H1 (cell line): Measurements from ENCODE around the gene MEIOB. TPM values are rescaled to one million over a fixed set of nuclear protein-coding genes. Genes with fewer than 3 reads are reported as not detected.

Experiments
- CTCF ChIA-PET: fragments of 300-600 bp; sonication (Branson Sonifier 250); formaldehyde crosslinking; loops from one replicate; lab custom pipeline; 2021; ENCODE audit not compliant: partially characterized antibody; lab: Charles Lee
- POLR2A ChIA-PET: fragments of 300-600 bp; sonication (Branson Sonifier 250); formaldehyde crosslinking; loops from one replicate; lab custom pipeline; 2021; ENCODE audit warnings: inconsistent platforms; ENCODE audit not compliant: partially characterized antibody; lab: Charles Lee
- DNase-seq, 2 experiments: peaks; one replicate each; pipeline versions ENCODE4 v3.0.0 to v3.0.0-alpha.2; 2010 to 2022; ENCODE audit warnings: low spot score in 2 of 2, low read depth in 1 of 2, mixed read lengths in 1 of 2
- FAIRE-seq: peaks from 2 replicates; lab custom pipeline; 2011; peaks lifted over from hg19 to GRCh38; lab: Jason Lieb, UNC
- H2AFZ ChIP-seq: 2 replicates; pipeline ENCODE4 v1.8.1; 2012; ENCODE audit warnings: low read length, inconsistent platforms
- H2AK5ac ChIP-seq: 2 replicates; pipeline ENCODE4 v1.6.1; 2013; ENCODE audit warnings: low read depth, low read length
- H2BK120ac ChIP-seq: replicated peaks from 2 replicates; pipeline ENCODE3; 2013; ENCODE audit warnings: low read depth, low read length, inconsistent platforms
- H2BK12ac ChIP-seq: 2 replicates; pipeline ENCODE4 v1.6.1; 2013; ENCODE audit warnings: low read depth, low read length
- H2BK15ac ChIP-seq: 2 replicates; pipeline ENCODE4 v1.6.1; 2013; ENCODE audit warnings: low read length
- H2BK20ac ChIP-seq: 2 replicates; pipeline ENCODE4 v1.6.1; 2013; ENCODE audit warnings: low read length
- H2BK5ac ChIP-seq: 2 replicates; pipeline ENCODE4 v1.6.1; 2013; ENCODE audit warnings: low read depth, low read length
- H3K14ac ChIP-seq: 2 replicates; pipeline ENCODE4 v1.6.1; 2013; ENCODE audit warnings: inconsistent platforms; ENCODE audit not compliant: insufficient read length
- H3K18ac ChIP-seq: 2 replicates; pipeline ENCODE4 v1.6.1; 2013; ENCODE audit warnings: low read length; ENCODE audit errors: extremely low read depth
- H3K23ac ChIP-seq: 2 replicates; pipeline ENCODE4 v1.6.1; 2013; ENCODE audit warnings: inconsistent platforms; ENCODE audit not compliant: insufficient read length
- H3K23me2 ChIP-seq: 2 replicates; pipeline ENCODE4 v1.6.1; 2013; ENCODE audit warnings: low read depth, low read length
- H3K27ac ChIP-seq: 2 replicates; pipeline ENCODE4 v1.6.1; 2011; ENCODE audit warnings: low read depth, low read length, inconsistent platforms
- H3K27me3 ChIP-seq, 4 experiments: replicated peaks in 1 of 4; 1 replicate in 1 of 4; 2 replicates in 3 of 4; pipeline versions ENCODE4 v1.6.1 to v1.8.1; 2011 to 2013; ENCODE audit warnings: low read length in 3 of 4, mild to moderate bottlenecking in 3 of 4, inconsistent platforms in 2 of 4, mixed read lengths in 2 of 4, moderate library complexity in 1 of 4; ENCODE audit not compliant: control insufficient read depth in 3 of 4, insufficient read depth in 3 of 4; ENCODE audit errors: extremely low read depth in 1 of 4
- H3K36me3 ChIP-seq, 4 experiments: 2 replicates each; pipeline versions ENCODE4 v1.6.1 to v1.8.1; 2011 to 2013; ENCODE audit warnings: mild to moderate bottlenecking in 4 of 4, low read length in 3 of 4, moderate library complexity in 2 of 4, control low read depth in 1 of 4, inconsistent platforms in 1 of 4; ENCODE audit not compliant: insufficient read depth in 4 of 4, control insufficient read depth in 2 of 4
- H3K4ac ChIP-seq: replicated peaks from 2 replicates; pipeline ENCODE3; 2013; ENCODE audit warnings: low read length, low read depth, mixed read lengths, inconsistent platforms; ENCODE audit not compliant: insufficient read length
- H3K4me1 ChIP-seq, 4 experiments: replicated peaks in 1 of 4; 1 replicate in 1 of 4; 2 replicates in 3 of 4; pipeline versions ENCODE4 v1.6.1 to v1.8.1; 2011 to 2013; ENCODE audit warnings: low read length in 3 of 4, inconsistent platforms in 2 of 4, mixed read lengths in 1 of 4; ENCODE audit not compliant: insufficient read depth in 4 of 4, control insufficient read depth in 3 of 4
- H3K4me2 ChIP-seq, 2 experiments: 2 replicates each; pipeline versions ENCODE4 v1.6.1 to v1.8.1; 2011 to 2013; ENCODE audit warnings: low read depth in 2 of 2, low read length in 2 of 2, control low read depth in 1 of 2, inconsistent platforms in 1 of 2, mild to moderate bottlenecking in 1 of 2; ENCODE audit not compliant: insufficient read depth in 1 of 2
- H3K4me3 ChIP-seq, 4 experiments: fragments of 200-600, 300-600 bp in 1 of 4; sonication (generic), shearing (Covaris generic), sonication (Bioruptor Twin) in 1 of 4; 2 replicates each; pipeline versions ENCODE4 v1.5.1 to v1.8.1; 2011 to 2016; ENCODE audit warnings: low read length in 4 of 4, low read depth in 3 of 4, control low read depth in 2 of 4, inconsistent platforms in 2 of 4, mild to moderate bottlenecking in 2 of 4, mixed read lengths in 1 of 4, moderate library complexity in 1 of 4; ENCODE audit not compliant: insufficient read depth in 2 of 4; ENCODE audit errors: extremely low read depth in 1 of 4
- H3K56ac ChIP-seq: replicated peaks from 2 replicates; pipeline ENCODE3; 2013; ENCODE audit warnings: low read depth, mild to moderate bottlenecking, mixed read lengths, low read length, inconsistent platforms; ENCODE audit not compliant: insufficient read length
- H3K79me1 ChIP-seq: 2 replicates; pipeline ENCODE4 v1.6.1; 2013; ENCODE audit warnings: low read depth, low read length, control low read depth
- H3K79me2 ChIP-seq, 2 experiments: 2 replicates each; pipeline versions ENCODE4 v1.6.1 to v1.8.1; 2012 to 2013; ENCODE audit warnings: low read length in 2 of 2, mild to moderate bottlenecking in 2 of 2, inconsistent platforms in 1 of 2; ENCODE audit not compliant: insufficient read depth in 2 of 2, control insufficient read depth in 1 of 2
- H3K9ac ChIP-seq, 4 experiments: replicated peaks in 1 of 4; 1 replicate in 1 of 4; 2 replicates in 3 of 4; pipeline versions ENCODE4 v1.6.1 to v1.8.1; 2011 to 2013; ENCODE audit warnings: low read depth in 3 of 4, low read length in 3 of 4, control low read depth in 2 of 4, mild to moderate bottlenecking in 2 of 4, moderate library complexity in 2 of 4, inconsistent platforms in 1 of 4; ENCODE audit errors: extremely low read depth in 1 of 4
- H3K9me3 ChIP-seq, 2 experiments: 2 replicates each; pipeline versions ENCODE4 v1.6.1 to v1.8.1; 2012 to 2013; ENCODE audit warnings: mild to moderate bottlenecking in 2 of 2, moderate library complexity in 2 of 2, control low read depth in 1 of 2, inconsistent platforms in 1 of 2, low read depth in 1 of 2, low read length in 1 of 2, mixed read lengths in 1 of 2; ENCODE audit not compliant: insufficient read depth in 2 of 2
- H4K20me1 ChIP-seq, 2 experiments: replicated peaks in 1 of 2; 2 replicates each; pipeline versions ENCODE3 to v1.8.1; 2011 to 2013; ENCODE audit warnings: inconsistent platforms in 2 of 2, low read length in 2 of 2, mild to moderate bottlenecking in 1 of 2; ENCODE audit not compliant: insufficient read depth in 2 of 2, control insufficient read depth in 1 of 2
- H4K5ac ChIP-seq: 2 replicates; pipeline ENCODE4 v1.6.1; 2013; ENCODE audit warnings: low read length, low read depth, mixed read lengths, inconsistent platforms; ENCODE audit not compliant: insufficient read length
- H4K8ac ChIP-seq: 2 replicates; pipeline ENCODE4 v1.8.0; 2013; ENCODE audit warnings: mild to moderate bottlenecking, moderate library complexity, low read length, inconsistent platforms; ENCODE audit not compliant: insufficient read depth; ENCODE audit errors: extremely low read depth
- H4K91ac ChIP-seq: replicated peaks from 2 replicates; pipeline ENCODE3; 2013; ENCODE audit warnings: low read length, mixed read lengths, inconsistent platforms; ENCODE audit not compliant: insufficient read length
- ATF2 ChIP-seq: IDR thresholded peaks from 2 replicates; pipeline ENCODE4 v1.6.1; 2012; ENCODE audit warnings: low read length, inconsistent platforms
- EP300 ChIP-seq, 2 experiments: IDR thresholded peaks; 1 replicate in 1 of 2; 2 replicates in 1 of 2; pipeline ENCODE4 v1.6.1; 2011 to 2012; ENCODE audit warnings: low read depth in 2 of 2, low read length in 2 of 2, mild to moderate bottlenecking in 2 of 2, borderline replicate concordance in 1 of 2, inconsistent platforms in 1 of 2, moderate library complexity in 1 of 2
- GTF2F1 ChIP-seq: IDR thresholded peaks from 2 replicates; pipeline ENCODE4 v1.6.1; 2012; ENCODE audit warnings: low read depth, low read length, improper control_type of control experiment, borderline replicate concordance
- MAX ChIP-seq: IDR thresholded peaks from 2 replicates; pipeline ENCODE4 v1.6.1; 2012; ENCODE audit warnings: inconsistent platforms
- NANOG ChIP-seq: IDR thresholded peaks from 2 replicates; pipeline ENCODE4 v1.6.1; 2011; ENCODE audit warnings: low read length, low read depth, mild to moderate bottlenecking, inconsistent platforms; ENCODE audit not compliant: insufficient read depth, poor library complexity, severe bottlenecking
- POU5F1 ChIP-seq: IDR thresholded peaks from 2 replicates; pipeline ENCODE4 v1.6.1; 2011; ENCODE audit warnings: low read depth, mild to moderate bottlenecking, low read length, moderate library complexity
- SIN3A ChIP-seq, 2 experiments: IDR thresholded peaks in 1 of 2; conservative IDR thresholded peaks in 1 of 2; 2 replicates each; pipeline ENCODE4 v1.6.1; 2011 to 2012; ENCODE audit warnings: low read length in 2 of 2, improper control_type of control experiment in 1 of 2, low read depth in 1 of 2, mild to moderate bottlenecking in 1 of 2
- SP1 ChIP-seq: IDR thresholded peaks from 2 replicates; pipeline ENCODE4 v1.6.1; 2011; ENCODE audit warnings: low read depth, low read length
- SP2 ChIP-seq: IDR thresholded peaks from 2 replicates; pipeline ENCODE4 v1.6.1; 2012; ENCODE audit warnings: mild to moderate bottlenecking, low read length, inconsistent platforms
- SUZ12 ChIP-seq: fragments of 200-600 bp; sonication (generic); IDR thresholded peaks from 2 replicates; pipeline ENCODE4 v1.6.1; 2012; ENCODE audit warnings: mild to moderate bottlenecking, inconsistent platforms, low read length, moderate library complexity, mixed read lengths
- TAF7 ChIP-seq: optimal IDR thresholded peaks from 2 replicates; pipeline ENCODE3; 2011; ENCODE audit warnings: low read depth, mild to moderate bottlenecking, inconsistent platforms, low read length, moderate library complexity, borderline replicate concordance
- WGBS, 2 experiments: shearing (Covaris generic) in 1 of 2; methylation state at CpG; one replicate each; pipeline versions ENCODE4 v1.1.6 to v1.1.7; 2013 to 2015; ENCODE audit warnings: low lambda C conversion rate in 2 of 2, mixed read lengths in 2 of 2, inconsistent platforms in 1 of 2, low coverage in 1 of 2, missing lambda C conversion rate in 1 of 2; ENCODE audit not compliant: insufficient replicate concordance in 2 of 2, insufficient coverage in 1 of 2, insufficient read length in 1 of 2; ENCODE audit errors: extremely low coverage in 1 of 2, missing lambda C conversion rate in 1 of 2; 5-methylcytosine and 5-hydroxymethylcytosine counted together
- polyA plus RNA-seq, 7 experiments: library from polyadenylated mRNA; depleted of rRNA in 3 of 7; stranded (reverse) in 5 of 7; unstranded in 2 of 7; fragments of >200 nt in 5 of 7; fragments of 200-250 nt in 2 of 7; gene quantifications; 1 replicate in 5 of 7; 2 replicates in 1 of 7; 4 replicates in 1 of 7; pipeline versions ENCODE4 v1.2.1 to v1.2.3, GENCODE V29; 2011 to 2013; ENCODE audit warnings: missing spikeins in 2 of 7, mixed read lengths in 2 of 7
- total RNA-seq: library from RNA; stranded (reverse); fragmentation: NEBNext Ultra II Directional; extraction: Animal tissue kit (Norgen Biotek cat#: 25700); gene quantifications from 2 replicates; pipeline ENCODE4 v1.2.1, GENCODE V29; 2021

The MEIOB gene
- total and polyA plus RNA-seq, 2 of the 8 experiments (the other 6 are each of a cell fraction or from before 2014, with no cell fraction given), result 0.63 to 1.1 TPM

GRCh38 chr16:1788708-1789100 lies 83.3 kb downstream of the MEIOB start:
- POLR2A ChIA-PET, result interaction anchor here (1.3 to 4.0 kb wide), 5 partner anchors 9 to 32 kb away, joined by 3 to 15 read pairs (median 4); partner anchors contain the start of genes EME2 and MRPS34
- TF ChIP-seq SP2 (no peak), NANOG (no peak), MAX (no peak), POU5F1 (no peak), EP300 (IDR thresholded peaks at IDR 0.05; ENCODE audit: borderline replicate concordance in 1 of 2, low read depth in 2 of 2, low read length in 2 of 2) (no peak), SUZ12 (no peak), ATF2 (no peak), TAF7 (no peak), SP1 (no peak), GTF2F1 (no peak), SIN3A (conservative IDR thresholded peaks at IDR 0.05 in 1 of 2, IDR thresholded peaks at IDR 0.05 in 1 of 2; ENCODE audit: low read depth in 1 of 2, low read length in 2 of 2) (no peak)

More at GRCh38 chr16:1788708-1789100, 83.3 kb downstream of the MEIOB start:
- H3K14ac ChIP-seq, result no peak overlapping the region
- no peak overlapping the region for H3K9ac ChIP-seq
- no peak overlapping the region for H2AFZ ChIP-seq
- H3K4ac ChIP-seq, result no peak overlapping the region
- DNase-seq (no peak), FAIRE-seq (no peak)
- H2BK15ac ChIP-seq, result no peak overlapping the region
- H3K4me3 ChIP-seq, result no peak overlapping the region
- H2BK5ac ChIP-seq, result no peak overlapping the region
- H2BK20ac ChIP-seq, result no peak overlapping the region
- H2BK120ac ChIP-seq, result no peak overlapping the region
- no peak overlapping the region for H2BK12ac ChIP-seq
- peaks cover 13% of the 10 kb centered on the region; the same call in 1 of the 2 replicates for H3K79me1 ChIP-seq
- H3K9me3 ChIP-seq, result no peaks in the 10 kb centered on the region
- no peak overlapping the region for H3K27ac ChIP-seq
- no peak overlapping the region for H3K56ac ChIP-seq
- no peak overlapping the region for H4K91ac ChIP-seq
- CTCF ChIA-PET, result interaction anchor here (1.8 kb wide), 1 partner anchor 64 kb away, joined by 7 read pairs; no protein-coding TSS in a partner anchor
- peaks cover 0 to 29% of the 10 kb centered on the region in 2 experiments; a peak in 3 of 4 replicates for H3K79me2 ChIP-seq
- H3K18ac ChIP-seq, result no peak overlapping the region
- no peak overlapping the region for H4K8ac ChIP-seq
- no peaks in the 10 kb centered on the region; a peak in 1 of 7 replicates for H3K4me1 ChIP-seq
- H4K5ac ChIP-seq, result no peak overlapping the region
- peaks cover 0 to 44% (median 2%) of the 10 kb centered on the region in 4 experiments; a peak in 4 of 8 replicates for H3K36me3 ChIP-seq
- peaks cover 20 to 21% of the 10 kb centered on the region in 2 experiments for H4K20me1 ChIP-seq
- H3K23ac ChIP-seq, result no peak overlapping the region
- H3K23me2 ChIP-seq, result no peaks in the 10 kb centered on the region
- H2AK5ac ChIP-seq, result no peak overlapping the region
- H3K4me2 ChIP-seq, result no peak overlapping the region
- H3K27me3 ChIP-seq, result no peaks in the 10 kb centered on the region
- WGBS, 2 experiments, result 86% methylated on average over 18 of the region's 19 CpGs; no CpG with 5 or more reads in 1 of the 2 experiments
